HepG2 (cell line): ENCODE data around the gene ATP1A2. TPM values are rescaled to one million over a fixed set of nuclear protein-coding genes. Genes with fewer than 3 reads are reported as not detected.

Source experiments
- HCFC1 ChIP-seq: fragments of 150-350 bp; IDR thresholded peaks from 2 replicates; pipeline ENCODE4 v1.6.1; 2014; ENCODE audit warnings: low read depth, low read length
- HES4 ChIP-seq: sonication (generic); formaldehyde crosslinking; IDR thresholded peaks from 2 replicates; pipeline ENCODE4 v1.9.0; 2021; ENCODE audit warnings: mild to moderate bottlenecking, missing genetic modification reagents, borderline replicate concordance
- HMGA1 ChIP-seq: sonication (generic); formaldehyde crosslinking; conservative IDR thresholded peaks from 2 replicates; pipeline ENCODE4 v1.4.0; 2020; ENCODE audit warnings: missing genetic modification reagents
- IKZF1 ChIP-seq: fragments of 450-650 bp; IDR thresholded peaks from 2 replicates; pipeline ENCODE4 v1.7.1; 2016
- IRF9 ChIP-seq: sonication (generic); formaldehyde crosslinking; IDR thresholded peaks from 2 replicates; pipeline ENCODE4 v1.8.0; 2022; ENCODE audit warnings: missing genetic modification reagents, mild to moderate bottlenecking, borderline replicate concordance
- KLF13 ChIP-seq: sonication (generic); formaldehyde crosslinking; IDR thresholded peaks from 2 replicates; pipeline ENCODE4 v1.4.0; 2020; ENCODE audit warnings: mild to moderate bottlenecking, missing genetic modification reagents
- NR2F6 ChIP-seq, 2 experiments: IDR thresholded peaks; 2 replicates each; pipeline ENCODE4 v1.6.1; 2016; ENCODE audit warnings: antibody characterized with exemption in 1 of 2, mild to moderate bottlenecking in 1 of 2
- RARG ChIP-seq: sonication (generic); formaldehyde crosslinking; IDR thresholded peaks from 2 replicates; pipeline ENCODE4 v1.4.0; 2020; ENCODE audit warnings: low read depth, mild to moderate bottlenecking, missing genetic modification reagents
- TOPORS ChIP-seq: sonication (generic); formaldehyde crosslinking; IDR thresholded peaks from 2 replicates; pipeline ENCODE4 v1.8.0; 2023; ENCODE audit warnings: mild to moderate bottlenecking, missing genetic modification reagents
- ZFP37 ChIP-seq: sonication (generic); formaldehyde crosslinking; IDR thresholded peaks from 2 replicates; pipeline ENCODE4 v1.4.0; 2020; ENCODE audit warnings: missing genetic modification reagents, borderline replicate concordance
- ZNF326 ChIP-seq: sonication (generic); formaldehyde crosslinking; IDR thresholded peaks from 2 replicates; pipeline ENCODE4 v1.4.0; 2020; ENCODE audit warnings: missing genetic modification reagents, borderline replicate concordance
- ZNF383 ChIP-seq: sonication (generic); formaldehyde crosslinking; IDR thresholded peaks from 2 replicates; pipeline ENCODE4 v1.4.0; 2020; ENCODE audit warnings: missing genetic modification reagents, mild to moderate bottlenecking, borderline replicate concordance
- ZNF446 ChIP-seq: sonication (generic); formaldehyde crosslinking; IDR thresholded peaks from 2 replicates; pipeline ENCODE4 v1.5.0; 2020; ENCODE audit warnings: mild to moderate bottlenecking, missing genetic modification reagents
- ZNF883 ChIP-seq: sonication (generic); formaldehyde crosslinking; IDR thresholded peaks from 2 replicates; pipeline ENCODE4 v1.5.1; 2020; ENCODE audit warnings: mild to moderate bottlenecking, missing genetic modification reagents; ENCODE audit errors: not compliant biosample characterization
- polyA plus RNA-seq, 8 experiments: library from polyadenylated mRNA; depleted of rRNA in 3 of 8; stranded (reverse) in 7 of 8; unstranded in 1 of 8; fragments of >200 nt; fragmentation: Illumina TruSeq in 4 of 8; extraction: Trizol in 4 of 8; gene quantifications; 2 replicates each; pipeline versions ENCODE4 v1.2.1 to v1.2.3, GENCODE V29; 2011 to 2016; ENCODE audit warnings: low read depth in 4 of 8, missing spikeins in 1 of 8, mixed read lengths in 1 of 8; ENCODE audit not compliant: insufficient read depth in 1 of 8
- total RNA-seq, 5 experiments: library from RNA; depleted of rRNA; stranded (reverse); fragments of >200 nt; fragmentation: Illumina TruSeq; extraction: Trizol; gene quantifications; 2 replicates each; pipeline ENCODE4 v1.2.3, GENCODE V29; 2016; ENCODE audit warnings: low read depth in 1 of 5
- TF ChIP-seq, protein P1 (sequence below): sonication (generic); formaldehyde crosslinking; IDR thresholded peaks from 2 replicates; pipeline ENCODE4 v1.4.0; 2020; ENCODE audit warnings: low read depth, mild to moderate bottlenecking, missing genetic modification reagents
- TF ChIP-seq, protein P2 (sequence below): sonication (generic); formaldehyde crosslinking; IDR thresholded peaks from 2 replicates; pipeline ENCODE4 v1.5.1; 2020; ENCODE audit warnings: missing genetic modification reagents, mild to moderate bottlenecking, borderline replicate concordance
- TF ChIP-seq, protein P3 (sequence below): sonication (generic); formaldehyde crosslinking; IDR thresholded peaks from 2 replicates; pipeline ENCODE4 v1.8.0; 2022; ENCODE audit warnings: missing genetic modification reagents, mild to moderate bottlenecking, moderate library complexity, borderline replicate concordance
- TF ChIP-seq, protein P4 (sequence below): sonication (generic); formaldehyde crosslinking; conservative IDR thresholded peaks from 2 replicates; pipeline ENCODE4 v1.4.0; 2020; ENCODE audit warnings: missing genetic modification reagents
- TF ChIP-seq, protein P5 (sequence below): IDR thresholded peaks from 2 replicates; pipeline ENCODE4 v1.4.0; 2020; ENCODE audit warnings: mild to moderate bottlenecking, missing genetic modification reagents

The ATP1A2 gene
- total and polyA plus RNA-seq, 2 of the 13 experiments (the other 11 are each of a cell fraction or from before 2014, with no cell fraction given), result 0.16 TPM; not detected in 1

DNA sequence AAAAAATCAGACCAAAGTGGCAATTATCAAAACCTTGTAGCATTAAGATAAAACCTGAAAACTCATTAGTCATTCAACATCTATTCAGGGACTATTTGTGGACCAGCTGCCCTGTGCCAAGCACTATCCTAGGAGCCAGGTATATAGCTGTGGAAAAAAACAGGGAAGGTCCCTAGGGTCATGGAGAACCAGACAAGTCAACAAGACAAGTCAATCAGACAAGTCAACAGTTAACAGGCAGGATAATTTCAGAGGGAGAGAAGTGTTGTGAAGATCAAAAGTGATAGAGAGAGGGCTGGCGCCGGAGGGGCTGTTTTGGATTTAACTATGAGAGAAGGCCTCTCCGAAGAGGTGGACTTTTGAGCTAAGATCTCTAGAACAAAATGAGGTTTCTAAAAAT lies 32.6 kb downstream of the ATP1A2 start (continued):
- TF ChIP-seq ZNF446 (CRISPR knock-in tag), result no peak
- no peak for TF ChIP-seq HCFC1
- peak; percentile 88 for TF ChIP-seq NR2F6 (IDR thresholded peaks at IDR 0.05)
- peak; percentile 87 for TF ChIP-seq NR2F6 (CRISPR knock-in tag; IDR thresholded peaks at IDR 0.05)
- no peak for TF ChIP-seq IRF9
- no peak for TF ChIP-seq RARG (CRISPR knock-in tag)
- no peak for TF ChIP-seq IKZF1
- TF ChIP-seq, protein P1, sequence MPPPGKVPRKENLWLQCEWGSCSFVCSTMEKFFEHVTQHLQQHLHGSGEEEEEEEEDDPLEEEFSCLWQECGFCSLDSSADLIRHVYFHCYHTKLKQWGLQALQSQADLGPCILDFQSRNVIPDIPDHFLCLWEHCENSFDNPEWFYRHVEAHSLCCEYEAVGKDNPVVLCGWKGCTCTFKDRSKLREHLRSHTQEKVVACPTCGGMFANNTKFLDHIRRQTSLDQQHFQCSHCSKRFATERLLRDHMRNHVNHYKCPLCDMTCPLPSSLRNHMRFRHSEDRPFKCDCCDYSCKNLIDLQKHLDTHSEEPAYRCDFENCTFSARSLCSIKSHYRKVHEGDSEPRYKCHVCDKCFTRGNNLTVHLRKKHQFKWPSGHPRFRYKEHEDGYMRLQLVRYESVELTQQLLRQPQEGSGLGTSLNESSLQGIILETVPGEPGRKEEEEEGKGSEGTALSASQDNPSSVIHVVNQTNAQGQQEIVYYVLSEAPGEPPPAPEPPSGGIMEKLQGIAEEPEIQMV, result no peak
- no peak for TF ChIP-seq KLF13 (CRISPR knock-in tag)
- no peak for TF ChIP-seq ZNF383 (CRISPR knock-in tag)
- TF ChIP-seq ZFP37 (CRISPR knock-in tag), result no peak
- TF ChIP-seq ZNF326 (CRISPR knock-in tag), result no peak
- no peak for TF ChIP-seq HMGA1 (CRISPR knock-in tag)
- TF ChIP-seq, protein P2, sequence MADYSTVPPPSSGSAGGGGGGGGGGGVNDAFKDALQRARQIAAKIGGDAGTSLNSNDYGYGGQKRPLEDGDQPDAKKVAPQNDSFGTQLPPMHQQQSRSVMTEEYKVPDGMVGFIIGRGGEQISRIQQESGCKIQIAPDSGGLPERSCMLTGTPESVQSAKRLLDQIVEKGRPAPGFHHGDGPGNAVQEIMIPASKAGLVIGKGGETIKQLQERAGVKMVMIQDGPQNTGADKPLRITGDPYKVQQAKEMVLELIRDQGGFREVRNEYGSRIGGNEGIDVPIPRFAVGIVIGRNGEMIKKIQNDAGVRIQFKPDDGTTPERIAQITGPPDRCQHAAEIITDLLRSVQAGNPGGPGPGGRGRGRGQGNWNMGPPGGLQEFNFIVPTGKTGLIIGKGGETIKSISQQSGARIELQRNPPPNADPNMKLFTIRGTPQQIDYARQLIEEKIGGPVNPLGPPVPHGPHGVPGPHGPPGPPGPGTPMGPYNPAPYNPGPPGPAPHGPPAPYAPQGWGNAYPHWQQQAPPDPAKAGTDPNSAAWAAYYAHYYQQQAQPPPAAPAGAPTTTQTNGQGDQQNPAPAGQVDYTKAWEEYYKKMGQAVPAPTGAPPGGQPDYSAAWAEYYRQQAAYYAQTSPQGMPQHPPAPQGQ (CRISPR knock-in tag), result no peak
- no peak for TF ChIP-seq HES4 (CRISPR knock-in tag)
- TF ChIP-seq TOPORS (CRISPR knock-in tag), result no peak
- no peak for TF ChIP-seq ZNF883 (CRISPR knock-in tag)
- TF ChIP-seq, protein P3, sequence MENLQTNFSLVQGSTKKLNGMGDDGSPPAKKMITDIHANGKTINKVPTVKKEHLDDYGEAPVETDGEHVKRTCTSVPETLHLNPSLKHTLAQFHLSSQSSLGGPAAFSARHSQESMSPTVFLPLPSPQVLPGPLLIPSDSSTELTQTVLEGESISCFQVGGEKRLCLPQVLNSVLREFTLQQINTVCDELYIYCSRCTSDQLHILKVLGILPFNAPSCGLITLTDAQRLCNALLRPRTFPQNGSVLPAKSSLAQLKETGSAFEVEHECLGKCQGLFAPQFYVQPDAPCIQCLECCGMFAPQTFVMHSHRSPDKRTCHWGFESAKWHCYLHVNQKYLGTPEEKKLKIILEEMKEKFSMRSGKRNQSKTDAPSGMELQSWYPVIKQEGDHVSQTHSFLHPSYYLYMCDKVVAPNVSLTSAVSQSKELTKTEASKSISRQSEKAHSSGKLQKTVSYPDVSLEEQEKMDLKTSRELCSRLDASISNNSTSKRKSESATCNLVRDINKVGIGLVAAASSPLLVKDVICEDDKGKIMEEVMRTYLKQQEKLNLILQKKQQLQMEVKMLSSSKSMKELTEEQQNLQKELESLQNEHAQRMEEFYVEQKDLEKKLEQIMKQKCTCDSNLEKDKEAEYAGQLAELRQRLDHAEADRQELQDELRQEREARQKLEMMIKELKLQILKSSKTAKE (CRISPR knock-in tag), result peak; percentile 76
- TF ChIP-seq, protein P4, sequence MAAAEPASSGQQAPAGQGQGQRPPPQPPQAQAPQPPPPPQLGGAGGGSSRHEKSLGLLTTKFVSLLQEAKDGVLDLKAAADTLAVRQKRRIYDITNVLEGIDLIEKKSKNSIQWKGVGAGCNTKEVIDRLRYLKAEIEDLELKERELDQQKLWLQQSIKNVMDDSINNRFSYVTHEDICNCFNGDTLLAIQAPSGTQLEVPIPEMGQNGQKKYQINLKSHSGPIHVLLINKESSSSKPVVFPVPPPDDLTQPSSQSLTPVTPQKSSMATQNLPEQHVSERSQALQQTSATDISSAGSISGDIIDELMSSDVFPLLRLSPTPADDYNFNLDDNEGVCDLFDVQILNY (CRISPR knock-in tag), result no peak
- TF ChIP-seq, protein P5, sequence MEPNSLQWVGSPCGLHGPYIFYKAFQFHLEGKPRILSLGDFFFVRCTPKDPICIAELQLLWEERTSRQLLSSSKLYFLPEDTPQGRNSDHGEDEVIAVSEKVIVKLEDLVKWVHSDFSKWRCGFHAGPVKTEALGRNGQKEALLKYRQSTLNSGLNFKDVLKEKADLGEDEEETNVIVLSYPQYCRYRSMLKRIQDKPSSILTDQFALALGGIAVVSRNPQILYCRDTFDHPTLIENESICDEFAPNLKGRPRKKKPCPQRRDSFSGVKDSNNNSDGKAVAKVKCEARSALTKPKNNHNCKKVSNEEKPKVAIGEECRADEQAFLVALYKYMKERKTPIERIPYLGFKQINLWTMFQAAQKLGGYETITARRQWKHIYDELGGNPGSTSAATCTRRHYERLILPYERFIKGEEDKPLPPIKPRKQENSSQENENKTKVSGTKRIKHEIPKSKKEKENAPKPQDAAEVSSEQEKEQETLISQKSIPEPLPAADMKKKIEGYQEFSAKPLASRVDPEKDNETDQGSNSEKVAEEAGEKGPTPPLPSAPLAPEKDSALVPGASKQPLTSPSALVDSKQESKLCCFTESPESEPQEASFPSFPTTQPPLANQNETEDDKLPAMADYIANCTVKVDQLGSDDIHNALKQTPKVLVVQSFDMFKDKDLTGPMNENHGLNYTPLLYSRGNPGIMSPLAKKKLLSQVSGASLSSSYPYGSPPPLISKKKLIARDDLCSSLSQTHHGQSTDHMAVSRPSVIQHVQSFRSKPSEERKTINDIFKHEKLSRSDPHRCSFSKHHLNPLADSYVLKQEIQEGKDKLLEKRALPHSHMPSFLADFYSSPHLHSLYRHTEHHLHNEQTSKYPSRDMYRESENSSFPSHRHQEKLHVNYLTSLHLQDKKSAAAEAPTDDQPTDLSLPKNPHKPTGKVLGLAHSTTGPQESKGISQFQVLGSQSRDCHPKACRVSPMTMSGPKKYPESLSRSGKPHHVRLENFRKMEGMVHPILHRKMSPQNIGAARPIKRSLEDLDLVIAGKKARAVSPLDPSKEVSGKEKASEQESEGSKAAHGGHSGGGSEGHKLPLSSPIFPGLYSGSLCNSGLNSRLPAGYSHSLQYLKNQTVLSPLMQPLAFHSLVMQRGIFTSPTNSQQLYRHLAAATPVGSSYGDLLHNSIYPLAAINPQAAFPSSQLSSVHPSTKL (CRISPR knock-in tag), result peak; percentile 61
